ENCODE measurements around the gene SMIM14.

Gene SMIM14

GRCh38 chr4:39667706-39668105, 29.0 kb upstream of the SMIM14 start:
- DNase-seq (ENCODE audit: low read depth in 2 of 2): no peak
- no peak overlapping the region for H3K4me3 ChIP-seq (replicated peaks in 1 of 2; ENCODE audit: low read depth in 2 of 2, low read length in 2 of 2)
- no peak for TF ChIP-seq CTCF (IDR thresholded peaks at IDR 0.05; ENCODE audit: low read depth, low read length)

GRCh38 chr4:39664828-39665731, 26.4 kb upstream of the SMIM14 start:
- no peak for TF ChIP-seq CTCF (IDR thresholded peaks at IDR 0.05; ENCODE audit: low read depth, low read length)
- H3K4me3 ChIP-seq (replicated peaks in 1 of 2; ENCODE audit: low read depth in 2 of 2, low read length in 2 of 2): no peak overlapping the region
- peak; percentile 21 to 65 for DNase-seq (ENCODE audit: low read depth in 2 of 2)

- DNase-seq (ENCODE audit: low read depth in 2 of 2): no peak
- no peak for TF ChIP-seq CTCF (IDR thresholded peaks at IDR 0.05; ENCODE audit: low read depth, low read length)
Measured at GRCh38 chr4:39662683-39663082, 24.0 kb upstream of the SMIM14 start.

GRCh38 chr4:39660757-39661156, 22.1 kb upstream of the SMIM14 start:
- no peak for DNase-seq (ENCODE audit: low read depth in 2 of 2)
- TF ChIP-seq CTCF (IDR thresholded peaks at IDR 0.05; ENCODE audit: low read depth, low read length): no peak
- no peak overlapping the region for H3K4me3 ChIP-seq (replicated peaks in 1 of 2; ENCODE audit: low read depth in 2 of 2, low read length in 2 of 2)

More at GRCh38 chr4:39662683-39663082, 24.0 kb upstream of the SMIM14 start:
- no peak overlapping the region for H3K4me3 ChIP-seq (replicated peaks in 1 of 2; ENCODE audit: low read depth in 2 of 2, low read length in 2 of 2)

GRCh38 chr4:39660045-39660444, 21.4 kb upstream of the SMIM14 start:
- DNase-seq (ENCODE audit: low read depth in 2 of 2): peak in 1 of 2 donors; percentile 43
- no peak overlapping the region for H3K4me3 ChIP-seq (replicated peaks in 1 of 2; ENCODE audit: low read depth in 2 of 2, low read length in 2 of 2)
- no peak for TF ChIP-seq CTCF (IDR thresholded peaks at IDR 0.05; ENCODE audit: low read depth, low read length)

GRCh38 chr4:39658756-39659155, 20.1 kb upstream of the SMIM14 start:
- peak; percentile 37 to 41 for DNase-seq (ENCODE audit: low read depth in 2 of 2)
- TF ChIP-seq CTCF (IDR thresholded peaks at IDR 0.05; ENCODE audit: low read depth, low read length): peak; percentile 42
- H3K4me3 ChIP-seq (replicated peaks in 1 of 2; ENCODE audit: low read depth in 2 of 2, low read length in 2 of 2): no peak overlapping the region
